Fibroblast of lung (primary cell): ENCODE measurements around the gene MYH13. TPM values are rescaled to one million over a fixed set of nuclear protein-coding genes. Genes with fewer than 3 reads are reported as not detected.

ENCODE experiments used
- DNase-seq, 2 donors: peaks; one replicate each; pipeline versions ENCODE4 v3.0.0 to v3.0.0-alpha.2; 2010; ENCODE audit warnings: low read depth in 2 of 2
- H2AFZ ChIP-seq: 2 replicates; pipeline ENCODE4 v1.5.1; 2012; ENCODE audit warnings: low read length, control low read depth, inconsistent platforms
- H3K27ac ChIP-seq: 2 replicates; pipeline ENCODE4 v1.5.1; 2011; ENCODE audit warnings: low read length, control low read depth; ENCODE audit not compliant: insufficient read depth
- H3K27me3 ChIP-seq: 2 replicates; pipeline ENCODE4 v1.5.1; 2011; ENCODE audit warnings: mild to moderate bottlenecking, low read length; ENCODE audit not compliant: control insufficient read depth, insufficient read depth
- H3K36me3 ChIP-seq: 2 replicates; pipeline ENCODE4 v1.5.1; 2011; ENCODE audit warnings: low read length; ENCODE audit not compliant: control insufficient read depth, insufficient read depth
- H3K4me1 ChIP-seq: 2 replicates; pipeline ENCODE4 v1.5.1; 2011; ENCODE audit warnings: low read length; ENCODE audit not compliant: control insufficient read depth, insufficient read depth; ENCODE audit errors: extremely low read depth
- H3K4me2 ChIP-seq: 2 replicates; pipeline ENCODE4 v1.5.1; 2011; ENCODE audit warnings: low read length, control low read depth; ENCODE audit not compliant: insufficient read depth; ENCODE audit errors: extremely low read depth
- H3K4me3 ChIP-seq, 4 experiments: fragments of 200-600 bp in 1 of 4; sonication (generic) in 1 of 4; replicated peaks in 1 of 4; 2 replicates each; pipeline ENCODE4 v1.5.1; 2011 to 2016; ENCODE audit warnings: low read length in 4 of 4, low read depth in 3 of 4, mild to moderate bottlenecking in 3 of 4, control low read depth in 2 of 4, inconsistent platforms in 1 of 4, mixed read lengths in 1 of 4; ENCODE audit not compliant: insufficient read depth in 1 of 4; ENCODE audit errors: control extremely low read depth in 1 of 4
- H3K79me2 ChIP-seq: 2 replicates; pipeline ENCODE4 v1.5.1; 2012; ENCODE audit warnings: mild to moderate bottlenecking, low read length, inconsistent platforms; ENCODE audit not compliant: control insufficient read depth, insufficient read depth
- H3K9ac ChIP-seq: 2 replicates; pipeline ENCODE4 v1.5.1; 2011; ENCODE audit warnings: mild to moderate bottlenecking, low read length, control low read depth; ENCODE audit not compliant: insufficient read depth
- H3K9me3 ChIP-seq: 2 replicates; pipeline ENCODE4 v1.5.1; 2012; ENCODE audit warnings: low read depth, low read length; ENCODE audit not compliant: control insufficient read depth, insufficient read depth
- H4K20me1 ChIP-seq: 2 replicates; pipeline ENCODE4 v1.5.1; 2011; ENCODE audit warnings: low read length; ENCODE audit not compliant: control insufficient read depth, insufficient read depth; ENCODE audit errors: extremely low read depth
- EZH2 ChIP-seq: IDR thresholded peaks from 2 replicates; pipeline ENCODE4 v1.5.1; 2012; ENCODE audit warnings: low read length, control low read depth, mild to moderate bottlenecking; ENCODE audit errors: missing control alignments
- polyA plus RNA-seq, 2 donors: library from polyadenylated mRNA; depleted of rRNA in 1 of 2; stranded (reverse) in 1 of 2; unstranded in 1 of 2; fragments of >200 nt; gene quantifications; 2 replicates each; pipeline ENCODE4 v1.2.1, GENCODE V29; 2011 to 2012; ENCODE audit warnings: missing spikeins in 1 of 2
- total RNA-seq: library from RNA; depleted of rRNA; stranded (reverse); fragments of >200 nt; gene quantifications from 2 replicates; pipeline ENCODE4 v1.2.1, GENCODE V29; 2014
- TF ChIP-seq, protein P1 (sequence below), 2 donors: IDR thresholded peaks in 1 of 2; conservative IDR thresholded peaks in 1 of 2; 1 replicate in 1 of 2; 2 replicates in 1 of 2; pipeline ENCODE4 v1.5.1; 2011 to 2012; ENCODE audit warnings: low read length in 2 of 2, control low read depth in 1 of 2, inconsistent platforms in 1 of 2, low read depth in 1 of 2, mild to moderate bottlenecking in 1 of 2

Gene MYH13
- total and polyA plus RNA-seq, 2 donors (not counting 1 experiment from before 2014, with no cell fraction given), result not detected

GRCh38 chr17:10327640-10328039 is 45.2 kb downstream of the MYH13 start:
- H4K20me1 ChIP-seq, result no peaks in the 10 kb centered on the region
- H3K27me3 ChIP-seq, result no peaks in the 10 kb centered on the region
- TF ChIP-seq EZH2, result no peak
- TF ChIP-seq, protein P1, sequence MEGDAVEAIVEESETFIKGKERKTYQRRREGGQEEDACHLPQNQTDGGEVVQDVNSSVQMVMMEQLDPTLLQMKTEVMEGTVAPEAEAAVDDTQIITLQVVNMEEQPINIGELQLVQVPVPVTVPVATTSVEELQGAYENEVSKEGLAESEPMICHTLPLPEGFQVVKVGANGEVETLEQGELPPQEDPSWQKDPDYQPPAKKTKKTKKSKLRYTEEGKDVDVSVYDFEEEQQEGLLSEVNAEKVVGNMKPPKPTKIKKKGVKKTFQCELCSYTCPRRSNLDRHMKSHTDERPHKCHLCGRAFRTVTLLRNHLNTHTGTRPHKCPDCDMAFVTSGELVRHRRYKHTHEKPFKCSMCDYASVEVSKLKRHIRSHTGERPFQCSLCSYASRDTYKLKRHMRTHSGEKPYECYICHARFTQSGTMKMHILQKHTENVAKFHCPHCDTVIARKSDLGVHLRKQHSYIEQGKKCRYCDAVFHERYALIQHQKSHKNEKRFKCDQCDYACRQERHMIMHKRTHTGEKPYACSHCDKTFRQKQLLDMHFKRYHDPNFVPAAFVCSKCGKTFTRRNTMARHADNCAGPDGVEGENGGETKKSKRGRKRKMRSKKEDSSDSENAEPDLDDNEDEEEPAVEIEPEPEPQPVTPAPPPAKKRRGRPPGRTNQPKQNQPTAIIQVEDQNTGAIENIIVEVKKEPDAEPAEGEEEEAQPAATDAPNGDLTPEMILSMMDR (conservative IDR thresholded peaks at IDR 0.05 in 1 of 2, IDR thresholded peaks at IDR 0.05 in 1 of 2; ENCODE audit: low read depth in 1 of 2, low read length in 2 of 2), result peak; percentile 89 to 96
- no peak overlapping the region for H3K4me3 ChIP-seq
- no peak overlapping the region for H3K9ac ChIP-seq
- H3K9me3 ChIP-seq, result no peaks in the 10 kb centered on the region
- no peak overlapping the region for H2AFZ ChIP-seq
- peak; percentile 20 to 79 for DNase-seq
- H3K4me2 ChIP-seq, result no peak overlapping the region
- H3K79me2 ChIP-seq, result no peaks in the 10 kb centered on the region
- no peak overlapping the region for H3K27ac ChIP-seq
- H3K4me1 ChIP-seq, result no peaks in the 10 kb centered on the region
- no peaks in the 10 kb centered on the region for H3K36me3 ChIP-seq

GRCh38 chr17:10325031-10325695 is 47.6 kb downstream of the MYH13 start:
- no peak overlapping the region for H3K27ac ChIP-seq
- H2AFZ ChIP-seq, result no peak overlapping the region
- H3K4me2 ChIP-seq, result no peak overlapping the region
- no peak for TF ChIP-seq EZH2
- TF ChIP-seq, protein P1 (conservative IDR thresholded peaks at IDR 0.05 in 1 of 2, IDR thresholded peaks at IDR 0.05 in 1 of 2; ENCODE audit: low read depth in 1 of 2, low read length in 2 of 2), result no peak
- H3K9ac ChIP-seq, result no peak overlapping the region
- no peaks in the 10 kb centered on the region for H3K27me3 ChIP-seq
- H3K79me2 ChIP-seq, result no peaks in the 10 kb centered on the region
- no peaks in the 10 kb centered on the region for H3K36me3 ChIP-seq
- no peaks in the 10 kb centered on the region for H3K9me3 ChIP-seq
- DNase-seq, result no peak
- no peaks in the 10 kb centered on the region for H3K4me1 ChIP-seq
- peaks cover 2% of the 10 kb centered on the region for H4K20me1 ChIP-seq
- no peak overlapping the region for H3K4me3 ChIP-seq

DNA sequence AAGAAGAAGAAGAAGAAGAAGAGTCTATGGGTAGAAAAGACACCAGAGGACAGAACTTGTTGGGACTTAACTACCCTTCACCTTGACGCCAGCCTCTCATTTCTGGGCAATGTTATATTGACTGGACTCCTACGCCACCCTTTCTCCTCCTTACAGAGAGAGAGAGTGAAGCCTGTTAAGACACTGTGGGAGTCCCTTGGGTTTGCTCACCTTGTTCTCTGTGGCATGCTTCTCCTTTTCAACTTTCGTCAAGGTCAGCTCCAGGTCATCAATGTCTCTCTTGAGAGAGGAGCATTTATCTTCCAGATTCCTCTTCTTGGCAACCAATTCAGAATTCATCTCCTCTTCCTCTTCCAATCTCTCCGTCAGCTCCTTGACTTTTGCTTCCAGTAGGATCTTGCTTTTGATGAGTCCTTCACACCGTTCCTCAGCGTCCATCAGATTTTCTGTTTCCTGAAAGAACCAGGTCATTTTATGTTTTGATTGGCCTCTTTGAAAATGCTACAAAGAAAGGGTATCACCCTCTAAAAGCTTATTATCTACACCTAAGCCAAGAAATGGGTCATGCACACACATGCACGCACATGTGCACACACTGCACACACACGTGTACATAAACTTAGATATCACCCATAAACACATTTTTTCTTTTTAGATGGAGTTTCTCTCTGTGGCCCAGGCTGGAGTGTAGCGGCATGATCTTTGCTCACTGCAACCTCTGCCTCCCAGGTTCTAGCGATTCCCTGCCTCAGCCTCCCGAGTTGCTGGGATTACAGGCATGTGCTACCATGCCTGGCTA is 48.8 kb downstream of the MYH13 start:
- no peak overlapping the region for H2AFZ ChIP-seq
- TF ChIP-seq EZH2, result no peak
- TF ChIP-seq, protein P1 (conservative IDR thresholded peaks at IDR 0.05 in 1 of 2, IDR thresholded peaks at IDR 0.05 in 1 of 2; ENCODE audit: low read depth in 1 of 2, low read length in 2 of 2), result no peak

More for the DNA sequence above, 48.8 kb downstream of the MYH13 start:
- Histone ChIP-seq H3K9ac (no peak overlapping the region), H3K9me3 (no peaks in the 10 kb centered on the region), H3K36me3 (no peaks in the 10 kb centered on the region), H3K27ac (no peak overlapping the region), H4K20me1 (peaks cover 2% of the 10 kb centered on the region), H3K79me2 (no peaks in the 10 kb centered on the region), H3K4me3 (no peak overlapping the region), H3K27me3 (no peaks in the 10 kb centered on the region), H3K4me1 (no peaks in the 10 kb centered on the region), H3K4me2 (no peak overlapping the region)
- DNase-seq, result no peak
